GM12872 (cell line): ENCODE measurements around the gene KDM1B.

Experiments used
- TF ChIP-seq, protein P1 (sequence below): IDR thresholded peaks from 3 replicates; pipeline ENCODE4 v1.5.1; 2011; ENCODE audit warnings: low read depth, mild to moderate bottlenecking, low read length, moderate library complexity; ENCODE audit not compliant: insufficient read depth

The KDM1B gene

DNA sequence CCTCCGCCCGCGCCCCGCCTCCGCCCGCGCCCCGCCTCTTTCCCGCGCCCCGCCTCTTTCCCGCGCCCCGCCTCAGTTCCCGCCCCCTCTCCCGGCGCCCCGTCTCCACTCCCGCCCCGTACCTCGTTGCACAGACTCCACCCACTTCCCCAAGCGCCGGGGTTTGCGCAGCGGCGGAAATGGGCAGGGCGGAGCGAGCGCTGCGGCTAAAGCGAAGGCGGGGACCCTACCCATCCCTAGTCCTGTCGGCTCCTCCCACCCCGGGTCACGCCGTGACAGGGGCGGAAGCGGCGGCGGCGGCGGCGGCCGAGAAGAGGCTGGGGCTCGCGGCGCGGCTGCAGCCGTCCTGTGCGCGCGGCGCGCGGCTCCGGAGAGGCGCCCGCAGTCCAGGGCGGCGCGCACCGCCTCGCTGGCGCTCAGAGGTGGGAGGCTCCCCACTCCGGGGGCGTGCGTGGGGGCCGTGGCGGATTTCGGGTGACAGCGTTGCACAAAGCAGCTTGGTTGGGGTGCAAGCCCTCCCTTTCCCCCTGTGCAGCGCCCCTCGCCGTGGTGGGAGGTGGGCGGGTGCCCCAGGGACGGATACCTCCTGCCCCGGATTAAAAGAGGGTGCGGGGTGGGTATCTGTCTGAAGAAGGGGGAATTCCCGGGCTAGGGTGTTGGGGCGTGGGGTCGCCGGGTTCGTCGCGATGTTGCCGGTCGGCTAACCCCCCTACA, at the start of gene KDM1B:
Gene KDM1B, plus strand, starts transcription at position 273 of the 714 bp plus-strand sequence. CDS start 4,474 bp downstream, outside the sequence.
- TF ChIP-seq, protein P1, sequence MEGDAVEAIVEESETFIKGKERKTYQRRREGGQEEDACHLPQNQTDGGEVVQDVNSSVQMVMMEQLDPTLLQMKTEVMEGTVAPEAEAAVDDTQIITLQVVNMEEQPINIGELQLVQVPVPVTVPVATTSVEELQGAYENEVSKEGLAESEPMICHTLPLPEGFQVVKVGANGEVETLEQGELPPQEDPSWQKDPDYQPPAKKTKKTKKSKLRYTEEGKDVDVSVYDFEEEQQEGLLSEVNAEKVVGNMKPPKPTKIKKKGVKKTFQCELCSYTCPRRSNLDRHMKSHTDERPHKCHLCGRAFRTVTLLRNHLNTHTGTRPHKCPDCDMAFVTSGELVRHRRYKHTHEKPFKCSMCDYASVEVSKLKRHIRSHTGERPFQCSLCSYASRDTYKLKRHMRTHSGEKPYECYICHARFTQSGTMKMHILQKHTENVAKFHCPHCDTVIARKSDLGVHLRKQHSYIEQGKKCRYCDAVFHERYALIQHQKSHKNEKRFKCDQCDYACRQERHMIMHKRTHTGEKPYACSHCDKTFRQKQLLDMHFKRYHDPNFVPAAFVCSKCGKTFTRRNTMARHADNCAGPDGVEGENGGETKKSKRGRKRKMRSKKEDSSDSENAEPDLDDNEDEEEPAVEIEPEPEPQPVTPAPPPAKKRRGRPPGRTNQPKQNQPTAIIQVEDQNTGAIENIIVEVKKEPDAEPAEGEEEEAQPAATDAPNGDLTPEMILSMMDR: no peak

DNA sequence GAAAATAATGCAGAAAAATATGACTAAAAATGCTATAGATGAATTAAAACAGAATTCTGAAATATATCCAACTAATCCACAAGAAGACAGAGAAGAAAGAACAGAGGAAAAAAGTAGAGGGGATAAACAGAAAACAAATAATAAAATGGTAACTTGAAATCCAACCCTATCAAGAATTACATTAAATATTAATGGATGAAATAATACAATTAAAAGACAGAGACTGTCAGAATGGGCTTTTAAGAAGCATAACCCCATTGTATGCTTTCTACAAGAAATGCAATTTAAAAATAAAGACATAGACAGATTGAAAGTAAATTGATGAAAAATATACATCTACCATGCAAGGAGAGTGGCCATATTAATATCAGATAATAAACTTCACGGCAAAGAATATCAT, 48.2 kb upstream of the KDM1B start:
- TF ChIP-seq, protein P1: no peak

DNA sequence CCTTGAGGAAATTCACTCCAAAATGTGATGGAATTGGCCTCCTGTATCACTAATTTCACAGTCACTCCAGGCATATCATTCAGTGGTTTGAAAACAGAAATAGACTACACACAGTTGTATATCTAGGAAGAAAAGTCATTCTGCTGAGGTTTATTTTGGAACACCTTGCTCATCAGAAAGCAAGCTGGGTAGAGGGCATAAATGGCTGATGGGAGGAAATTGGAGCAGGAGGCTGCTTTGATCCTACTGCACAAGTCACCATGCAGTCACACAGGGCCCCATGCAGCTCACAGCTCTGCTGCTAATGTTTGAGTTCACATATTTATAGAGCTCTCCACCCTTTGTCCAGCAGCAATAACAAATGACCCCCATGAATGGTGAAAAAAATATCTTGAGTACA, 45.1 kb upstream of the KDM1B start:
- TF ChIP-seq, protein P1: no peak

GRCh38 chr6:18115356-18115755, 39.9 kb upstream of the KDM1B start:
- TF ChIP-seq, protein P1: no peak

DNA sequence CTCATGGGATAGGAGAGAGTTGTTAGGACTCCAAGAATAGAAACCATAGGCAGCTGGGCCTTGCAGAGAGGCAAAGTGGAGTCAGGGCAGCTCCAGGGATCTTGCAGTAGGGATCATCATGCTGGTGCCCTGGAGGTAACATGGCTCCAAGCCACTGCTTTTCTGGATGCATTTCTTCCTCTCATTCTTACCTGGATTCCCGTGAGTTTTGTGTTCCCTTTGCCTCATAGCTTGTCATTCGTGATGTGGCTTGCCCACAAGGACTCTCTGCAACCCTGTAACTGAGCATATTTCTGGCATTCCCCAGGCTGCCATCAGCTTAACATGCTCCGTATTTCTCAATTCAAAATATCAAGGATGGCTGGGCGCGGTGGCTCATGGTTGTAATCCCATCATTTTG, 38.1 kb upstream of the KDM1B start:
- TF ChIP-seq, protein P1: no peak

- TF ChIP-seq, protein P1: no peak
Measured at GRCh38 chr6:18118330-18118729, 36.9 kb upstream of the KDM1B start.

GRCh38 chr6:18119236-18119635, 36.0 kb upstream of the KDM1B start:
- TF ChIP-seq, protein P1: no peak
